HG02588 (cell line): ENCODE results near the gene RASSF6.
"Not testable (repeated sequence)": the region's sequence is repeated elsewhere in the genome, so short reads cannot be mapped to it uniquely, and the experiment has no call there.

Experiments used
- ATAC-seq: cut with Tn5 transposase; IDR thresholded peaks from one replicate; pipeline ENCODE4 v1.9.1; 2021; ENCODE audit warnings: mild to moderate bottlenecking, moderate library complexity; ENCODE audit not compliant: unreplicated experiment

Gene RASSF6

DNA sequence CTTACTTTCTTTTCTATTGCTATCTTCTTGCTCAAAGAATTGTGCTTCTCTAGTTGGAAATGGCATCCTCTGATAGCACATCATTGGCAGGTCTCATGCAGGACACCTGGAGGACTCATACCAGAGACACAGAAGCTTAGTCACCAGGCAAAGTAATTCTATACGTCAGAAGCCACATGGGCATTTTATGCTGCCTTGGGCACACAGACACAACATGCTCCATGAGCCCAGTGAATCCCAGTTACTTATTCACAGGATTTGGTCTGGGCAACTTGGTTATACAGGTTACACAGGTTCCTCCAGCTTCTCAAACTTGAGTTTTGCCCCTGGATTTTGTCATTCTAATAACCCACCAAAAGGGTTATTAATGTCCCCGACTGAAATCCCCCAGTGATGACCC lies 7.1 kb downstream of the RASSF6 start:
- no peak for ATAC-seq

DNA sequence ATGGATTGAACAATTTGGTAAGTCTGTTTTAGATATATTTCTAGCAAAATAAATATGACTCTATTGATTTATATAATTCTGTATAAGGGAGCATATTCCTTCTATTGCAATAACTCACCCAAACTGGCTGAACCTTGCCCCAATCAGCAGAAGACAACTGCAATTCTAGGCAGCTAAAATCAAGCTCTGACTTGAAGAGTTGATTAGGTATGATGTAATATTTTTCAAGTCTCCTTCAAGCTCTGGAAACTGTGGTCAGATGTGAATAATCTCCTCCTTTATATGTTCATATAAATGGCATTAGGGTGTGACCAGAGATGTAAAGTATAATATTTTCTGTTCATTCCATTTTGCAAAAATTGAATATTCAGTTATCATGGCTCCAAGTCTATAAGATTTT lies 8.2 kb downstream of the RASSF6 start:
- ATAC-seq, result no peak

DNA sequence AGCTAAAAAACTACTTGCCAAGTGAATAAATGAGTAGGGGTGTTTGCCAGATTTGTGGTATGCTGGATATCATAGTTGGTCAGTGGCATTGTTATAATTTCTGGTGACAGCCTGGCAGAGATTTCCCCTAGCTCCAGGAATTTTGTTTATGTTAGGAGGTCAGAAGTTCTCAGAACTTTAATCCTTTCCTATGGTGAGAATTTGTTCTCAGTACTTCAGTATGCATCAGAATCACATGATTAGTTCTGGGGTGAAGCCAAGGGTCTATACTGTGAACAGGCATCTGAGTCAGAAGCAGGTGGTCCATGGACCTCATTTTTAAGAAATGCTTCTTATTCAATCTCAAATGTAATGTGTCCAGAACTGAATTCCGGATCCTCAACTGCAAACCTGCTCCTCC lies 10.5 kb downstream of the RASSF6 start:
- ATAC-seq, result no peak

DNA sequence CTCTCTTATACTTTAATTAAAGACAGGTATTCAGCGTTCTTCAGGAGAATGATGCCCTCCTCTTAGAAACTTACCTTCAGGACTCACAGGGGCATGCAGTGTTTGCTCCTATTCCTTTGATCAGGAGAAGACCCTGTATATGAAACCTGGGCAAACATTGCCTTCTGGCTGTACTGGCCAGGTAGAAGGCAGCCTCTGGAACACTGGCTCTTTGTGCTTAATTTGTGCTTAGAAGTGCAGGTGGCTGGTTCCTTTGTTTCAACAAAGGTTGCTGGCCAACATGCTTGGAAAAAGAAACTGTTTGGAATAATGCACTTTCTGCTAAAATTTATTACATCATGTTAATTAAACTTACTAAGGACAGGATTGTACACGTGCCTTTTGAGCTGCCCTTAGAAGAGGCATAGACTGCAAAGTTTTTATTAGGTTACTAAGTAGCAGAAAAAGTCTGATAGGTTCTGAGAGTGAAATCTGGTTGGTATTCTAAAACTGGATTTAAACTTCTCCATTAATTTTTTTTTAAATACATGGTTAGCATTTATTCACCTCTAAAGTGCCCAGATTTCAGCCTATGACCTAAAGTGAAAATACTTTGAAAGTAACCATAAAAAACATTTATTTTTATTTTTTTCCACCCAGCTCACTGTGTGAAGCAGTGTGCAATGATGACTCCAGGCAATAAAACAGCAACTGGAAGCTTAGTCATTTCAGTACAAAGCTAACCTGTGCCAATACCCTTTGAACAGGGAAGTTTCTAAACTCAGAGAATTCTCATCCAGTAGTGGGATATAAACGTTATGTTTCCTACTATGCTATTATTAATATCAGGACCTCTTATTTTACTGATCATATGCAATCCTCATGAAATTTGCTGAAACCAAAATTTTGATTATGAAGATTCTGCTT lies 11.3 kb downstream of the RASSF6 start:
- peak; percentile 27 for ATAC-seq

DNA sequence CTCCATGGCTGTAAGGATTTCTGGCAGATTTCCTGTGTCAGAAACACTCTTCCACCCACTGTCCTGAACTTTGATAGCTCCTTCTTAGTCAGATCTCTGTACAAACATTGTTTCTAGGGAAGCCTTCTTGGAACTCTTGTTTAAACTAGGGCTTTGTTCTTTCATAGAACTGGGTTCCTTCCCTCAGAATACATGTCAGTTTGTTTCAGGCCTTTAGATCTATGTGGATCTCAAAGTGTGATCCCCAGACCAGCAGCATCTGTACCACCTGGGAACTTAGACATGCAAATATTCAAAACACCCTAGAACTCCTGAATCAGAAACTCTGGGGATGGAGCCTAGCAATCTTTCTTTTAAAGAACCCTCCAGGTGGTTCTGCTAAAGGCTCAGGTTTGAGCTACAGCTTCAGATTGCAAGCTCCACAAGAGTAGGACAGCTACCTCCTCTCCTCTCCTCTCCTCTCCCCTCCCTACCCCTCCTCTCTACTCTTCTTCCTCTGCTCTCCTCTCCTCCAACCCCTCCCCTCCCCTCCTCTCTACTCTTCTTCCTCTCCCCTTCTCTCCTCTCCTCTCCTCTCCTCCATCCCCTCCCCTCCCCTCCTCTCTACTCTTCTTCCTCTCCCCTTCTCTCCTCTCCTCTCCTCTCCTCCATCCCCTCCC lies 12.7 kb downstream of the RASSF6 start:
- ATAC-seq, result peak; percentile 33

DNA sequence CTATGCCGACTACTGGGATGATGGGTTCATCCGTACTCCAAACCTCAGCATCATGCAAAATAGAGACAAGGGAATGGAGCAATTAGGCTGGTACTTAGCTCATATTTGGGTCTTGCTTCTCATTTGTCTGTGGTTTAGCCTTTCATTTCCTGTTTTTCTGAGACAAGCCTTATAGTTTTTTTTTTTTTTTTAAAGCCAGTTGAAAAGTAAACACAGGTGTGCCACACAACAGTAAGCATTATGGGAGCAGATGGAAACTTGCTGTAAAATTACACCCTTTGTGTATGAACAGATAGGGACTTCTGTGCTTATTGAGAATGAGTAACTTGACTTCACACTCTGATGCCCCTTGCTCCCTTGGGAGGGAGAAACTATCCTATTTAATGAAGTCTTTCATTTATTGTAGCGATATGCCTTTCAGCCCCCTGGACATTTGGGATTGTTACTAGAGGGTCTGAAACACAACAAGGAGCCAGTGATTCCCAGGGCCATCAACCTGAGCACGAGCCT lies 13.7 kb downstream of the RASSF6 start:
- peak; percentile 68 for ATAC-seq

DNA sequence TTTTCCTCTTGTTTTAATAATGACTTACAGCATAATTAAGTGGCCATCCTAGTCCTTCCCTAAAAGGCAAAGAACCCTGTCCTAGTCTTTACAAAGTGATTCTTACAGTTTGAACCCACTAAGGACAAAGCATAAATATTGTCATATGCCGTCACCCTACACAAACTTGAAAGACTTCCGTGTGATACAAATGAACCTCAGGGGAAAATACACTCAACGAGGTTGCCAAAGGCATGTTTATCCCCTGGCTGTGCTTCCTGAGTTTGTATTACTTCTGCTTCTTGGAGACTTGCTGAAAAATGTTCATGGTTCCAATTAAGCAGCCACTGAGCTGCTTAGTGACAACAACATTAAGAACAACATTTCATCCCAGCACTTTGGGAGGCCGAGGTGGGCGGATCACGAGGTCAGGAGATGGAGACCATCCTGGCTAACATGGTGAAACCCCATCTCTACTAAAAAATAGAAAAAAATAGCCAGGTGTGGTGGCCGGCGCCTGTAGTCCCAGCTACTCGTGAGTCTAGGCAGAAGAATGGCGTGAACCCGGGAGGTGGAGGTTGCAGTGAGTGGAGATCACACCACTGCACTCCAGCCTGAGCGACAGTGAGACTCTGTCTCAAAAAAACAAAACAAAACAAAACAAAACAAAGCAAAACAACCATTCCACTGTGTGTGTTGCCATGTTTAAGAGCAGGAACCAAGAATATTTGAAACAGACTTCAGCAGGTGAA lies 16.2 kb downstream of the RASSF6 start:
- no peak for ATAC-seq

DNA sequence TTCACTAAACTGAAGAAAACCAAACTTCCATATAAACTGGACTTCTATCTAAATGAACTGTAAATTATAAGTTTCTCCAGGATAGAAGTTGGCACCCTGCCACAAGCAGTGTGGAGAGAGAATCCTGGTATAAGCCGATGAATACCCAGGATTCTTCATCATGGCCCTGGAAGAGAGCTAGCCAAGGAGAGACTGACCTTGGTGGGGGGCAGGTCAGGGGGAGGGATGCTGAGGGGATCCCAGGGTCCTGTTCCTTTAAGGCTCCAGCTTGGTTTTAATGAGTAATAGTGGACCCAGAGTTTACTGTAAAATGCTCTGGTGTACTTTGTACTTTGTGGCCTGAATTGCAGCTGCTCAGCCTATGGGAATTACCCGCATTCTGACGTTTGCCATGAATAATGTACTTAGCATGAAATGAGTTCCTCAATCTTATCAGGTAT lies 16.9 kb downstream of the RASSF6 start:
- peak; percentile 40 for ATAC-seq

DNA sequence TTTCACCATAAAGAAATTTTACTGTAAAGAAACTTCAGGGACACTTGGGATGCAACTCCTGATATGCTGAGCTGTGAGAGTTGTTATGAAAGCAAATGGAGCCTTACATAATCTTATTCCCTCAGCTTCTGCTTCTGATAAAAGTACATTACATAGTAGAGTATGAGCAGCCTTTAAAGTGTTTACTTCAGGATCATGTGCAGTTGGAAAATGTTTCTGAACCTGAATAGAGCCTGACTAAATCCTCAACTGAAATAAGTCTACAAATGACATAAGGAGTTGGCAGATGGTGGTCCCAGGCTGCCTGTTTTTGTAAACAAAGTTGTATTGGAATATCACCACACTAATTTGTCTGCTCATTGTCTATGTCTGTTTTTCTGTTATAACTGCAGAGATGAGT lies 19.3 kb downstream of the RASSF6 start:
- ATAC-seq, result no peak

DNA sequence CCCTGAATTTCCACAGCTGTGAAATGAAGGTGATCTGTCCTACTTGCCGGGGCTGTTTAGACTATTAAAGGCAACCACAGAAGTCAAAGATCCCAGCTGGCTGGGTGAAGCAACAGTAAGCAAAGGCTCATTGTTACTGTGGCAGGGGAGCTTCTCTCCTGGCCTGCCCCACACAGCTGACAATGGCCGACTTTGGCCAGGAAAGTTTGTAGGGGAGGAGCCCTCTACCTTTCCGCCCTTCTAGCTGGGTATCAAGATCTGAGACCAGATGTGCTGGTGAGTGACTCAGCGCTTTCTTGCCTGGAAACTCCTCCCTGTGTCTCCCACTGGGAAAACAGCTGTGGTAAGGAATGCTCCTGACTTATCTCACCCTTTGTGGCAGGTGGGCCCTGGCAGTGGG lies 21.1 kb downstream of the RASSF6 start:
- ATAC-seq, result no peak

DNA sequence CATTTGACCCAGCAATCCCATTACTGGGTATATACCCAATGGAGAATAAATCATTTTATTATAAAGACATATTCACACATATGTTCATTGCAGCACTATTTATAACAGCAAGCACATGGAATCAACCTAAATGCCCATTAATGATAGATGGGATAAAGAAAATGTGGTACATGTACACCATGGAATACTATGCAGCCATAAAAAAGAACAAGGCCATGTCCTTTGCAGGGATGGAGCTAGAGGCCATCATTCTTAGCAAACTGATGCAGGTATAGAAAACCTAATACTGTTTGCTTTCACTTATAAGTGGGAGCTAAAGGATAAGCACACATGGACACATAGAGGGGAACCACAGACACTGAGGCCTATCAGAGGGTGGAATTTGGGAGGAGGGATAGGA lies 22.6 kb downstream of the RASSF6 start:
- no peak for ATAC-seq

DNA sequence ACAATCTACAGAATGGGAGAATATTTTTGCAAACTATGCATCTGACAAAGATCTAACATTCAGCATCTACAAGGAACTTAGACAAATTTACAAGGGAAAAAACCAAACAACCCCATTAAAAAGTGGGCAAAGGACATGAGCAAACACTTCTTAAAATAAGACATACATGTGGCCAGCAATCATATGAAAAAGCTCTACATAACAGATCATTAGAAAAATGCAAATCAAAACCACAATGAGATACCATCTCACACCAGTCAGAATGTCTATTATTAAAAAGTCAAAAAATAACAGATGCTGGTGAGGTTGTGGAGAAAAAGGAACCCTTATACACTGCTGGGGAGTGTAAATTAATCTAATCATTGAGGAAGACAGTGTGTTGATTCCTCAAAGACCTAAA lies 23.1 kb downstream of the RASSF6 start:
- ATAC-seq, result not testable (repeated sequence)

DNA sequence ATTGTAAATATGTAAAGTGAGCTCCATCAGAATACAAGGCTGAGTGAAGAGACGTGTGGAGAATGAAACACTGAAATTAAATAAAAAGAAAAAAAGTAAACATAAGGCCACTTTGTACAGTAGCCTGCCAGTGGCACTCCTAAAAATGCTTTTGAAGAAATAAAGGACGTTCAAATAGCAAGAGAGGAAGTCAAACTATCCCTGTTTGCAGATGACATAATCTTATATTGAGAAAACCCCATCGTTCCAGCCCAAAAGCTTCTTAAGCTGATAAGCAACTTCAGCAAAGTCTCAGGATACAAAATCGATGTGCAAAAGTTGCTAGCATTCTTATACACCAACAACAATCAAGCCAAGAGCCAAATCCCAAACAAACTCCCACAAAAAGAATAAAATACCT lies 24.2 kb downstream of the RASSF6 start:
- no peak for ATAC-seq

DNA sequence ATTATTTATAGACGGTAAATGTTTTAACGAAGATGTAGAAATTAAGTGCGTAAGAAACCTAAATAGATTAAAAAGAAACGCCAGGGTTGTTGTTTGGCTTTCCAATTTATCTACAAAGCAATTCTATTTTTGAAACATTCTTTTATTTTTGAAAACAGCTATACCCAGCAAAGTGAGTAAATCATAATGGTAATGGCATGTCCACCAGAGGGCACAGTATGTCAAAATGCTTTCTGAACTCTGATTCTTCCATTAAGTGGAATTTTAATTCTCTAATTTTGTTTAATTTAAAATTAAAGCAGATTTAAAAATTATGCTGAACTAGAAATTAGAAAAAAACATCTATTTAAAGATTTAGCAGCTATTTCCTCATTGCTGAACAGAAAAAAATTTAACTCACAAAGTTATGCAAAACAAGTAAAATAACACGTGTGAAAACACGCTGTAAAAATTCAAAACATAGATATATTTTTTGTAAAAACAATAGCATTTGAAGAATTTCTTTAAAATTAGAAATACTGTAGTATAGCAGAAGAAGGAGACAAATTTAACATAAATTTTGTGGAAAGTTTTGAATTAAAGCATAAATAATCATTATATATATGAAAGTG lies 26.5 kb downstream of the RASSF6 start:
- ATAC-seq, result no peak

DNA sequence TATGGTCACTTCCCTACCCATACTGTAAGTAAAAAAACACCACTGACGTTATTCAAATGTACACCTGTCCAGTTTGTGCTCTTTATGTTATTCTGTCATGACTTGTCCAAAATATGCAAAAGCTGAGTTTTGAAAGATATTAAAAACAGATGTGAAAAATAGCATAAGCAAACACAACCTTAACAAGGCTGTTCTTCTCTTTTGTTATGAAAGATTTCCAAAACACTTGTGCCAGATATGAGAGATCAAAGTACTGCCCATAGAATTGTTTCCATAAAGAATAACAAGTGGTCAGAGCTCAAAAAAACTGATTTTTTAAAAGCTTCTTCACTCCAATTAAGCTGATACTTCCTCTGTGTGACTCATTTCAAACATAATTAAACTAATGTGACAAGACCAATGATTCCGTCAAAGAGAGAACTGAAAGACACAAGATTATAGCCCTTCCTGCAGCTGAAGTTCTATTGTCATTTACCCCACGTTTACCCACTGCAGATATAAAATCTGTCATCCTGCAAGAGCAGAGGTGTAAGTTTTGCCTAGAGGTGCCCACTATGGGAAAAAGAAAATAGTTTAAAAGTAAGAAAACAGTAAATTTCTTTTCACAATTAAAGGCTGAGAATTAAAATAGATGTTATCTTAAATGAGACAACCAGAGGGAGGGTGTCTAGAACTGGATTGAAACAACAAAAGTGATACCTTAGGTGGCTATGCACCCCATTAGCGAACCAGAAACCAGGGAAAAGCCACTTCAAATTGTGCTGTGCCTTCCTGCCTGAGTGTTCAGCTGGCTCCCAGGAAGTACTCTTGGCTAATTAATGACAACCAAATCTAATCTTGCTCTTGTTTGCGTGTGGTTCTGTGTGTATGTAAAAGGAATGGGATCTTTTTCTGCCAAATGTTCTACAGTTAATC lies 30.1 kb downstream of the RASSF6 start:
- ATAC-seq, result peak; percentile 86

DNA sequence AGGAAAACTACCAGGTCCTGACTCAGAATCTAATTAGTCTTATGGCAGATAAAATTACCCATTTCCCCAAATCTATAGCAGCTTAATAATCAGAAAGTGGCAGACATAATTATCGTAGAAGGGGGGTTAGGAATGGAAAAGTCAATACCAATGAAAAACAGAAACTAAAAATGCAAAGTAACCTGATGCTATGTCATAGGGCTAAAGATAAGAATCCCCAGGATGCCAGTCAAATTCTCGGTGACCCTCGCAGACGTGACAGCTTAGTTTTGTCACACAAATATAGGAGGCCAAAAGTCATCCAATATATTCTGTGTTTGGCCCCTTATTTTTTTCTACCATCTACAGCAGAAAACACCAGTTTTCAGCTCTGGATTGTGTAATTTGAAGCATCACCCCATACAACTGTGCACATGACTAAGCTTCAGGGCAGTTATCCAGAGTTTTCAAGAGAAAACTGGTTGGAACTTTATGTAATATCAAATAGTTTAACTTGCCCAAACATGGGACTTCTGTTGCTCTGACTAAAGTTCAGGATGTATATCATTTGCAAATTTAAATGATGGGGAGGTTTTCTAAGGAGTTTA lies 30.9 kb downstream of the RASSF6 start:
- ATAC-seq, result peak; percentile 39

DNA sequence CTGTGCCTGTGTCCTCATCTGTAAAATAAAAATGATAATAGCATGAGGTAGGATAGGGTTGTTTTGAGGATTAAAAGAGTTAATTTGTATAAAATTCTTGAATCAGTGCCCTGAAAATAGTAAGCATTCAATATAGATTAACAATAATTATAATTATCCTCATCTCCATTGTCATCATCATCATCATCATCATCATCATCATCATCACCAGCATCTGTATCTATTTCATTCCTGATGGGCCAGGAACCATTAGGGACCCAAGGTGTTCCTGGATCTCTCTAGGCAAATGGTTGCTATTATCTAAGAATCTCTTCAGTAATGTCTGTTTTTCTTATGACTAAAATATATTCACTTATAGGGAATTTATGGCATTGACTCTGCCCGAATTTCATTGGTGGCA lies 31.6 kb downstream of the RASSF6 start:
- ATAC-seq, result no peak

DNA sequence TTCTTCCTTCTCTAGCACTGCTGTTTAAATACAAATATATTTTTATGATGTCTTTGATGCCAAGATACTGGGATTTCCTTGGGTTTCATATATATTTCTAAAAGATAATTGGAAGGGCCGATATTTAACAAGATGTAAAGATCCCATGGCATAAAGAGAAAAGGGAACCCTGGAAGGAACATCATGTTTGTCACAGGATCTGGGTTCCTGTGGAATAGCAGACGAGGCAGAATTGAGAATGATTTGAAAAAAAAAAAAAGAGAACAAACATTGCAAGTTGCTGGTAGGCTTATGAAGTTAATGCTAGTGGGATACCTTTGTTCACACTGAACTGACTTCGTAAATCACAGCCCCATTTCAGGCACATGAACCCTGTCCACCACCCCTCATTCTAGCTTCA lies 33.6 kb downstream of the RASSF6 start:
- ATAC-seq, result no peak

DNA sequence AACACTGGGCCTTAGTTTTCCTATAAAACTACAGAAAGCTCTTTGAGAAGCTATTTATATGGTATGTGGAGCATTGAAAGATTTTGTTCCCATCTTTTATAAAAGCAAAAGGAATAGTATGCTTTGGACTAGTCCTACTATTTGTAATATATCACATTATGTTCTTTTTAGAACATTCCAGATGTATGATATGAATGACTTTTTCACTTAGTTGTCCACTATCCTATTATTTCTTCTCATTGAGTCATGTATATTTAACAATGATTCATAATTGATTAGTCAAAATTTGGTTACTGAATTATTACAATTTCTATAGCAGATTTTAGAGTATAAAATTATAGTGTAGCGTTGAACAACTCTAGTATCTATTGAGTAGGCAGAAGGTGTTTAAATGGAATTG lies 34.2 kb downstream of the RASSF6 start:
- ATAC-seq, result no peak

DNA sequence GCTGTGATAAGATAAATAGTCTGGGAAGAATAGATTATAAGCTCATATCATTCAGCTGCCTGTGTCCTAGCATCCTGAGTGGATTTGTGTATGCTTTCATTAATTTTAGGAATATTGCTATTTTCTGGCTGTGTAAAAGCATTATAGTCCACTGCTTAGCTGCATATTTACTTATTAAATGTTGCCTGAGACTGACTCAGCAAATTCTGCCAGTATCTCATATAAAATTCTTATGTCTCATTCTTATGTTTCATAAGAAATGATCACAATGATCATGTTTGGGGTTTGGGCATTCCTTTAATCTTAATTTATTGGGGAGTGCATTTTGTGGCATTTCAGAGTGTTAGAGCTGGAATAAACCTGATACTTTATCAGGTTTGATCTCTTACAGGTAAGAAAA lies 34.9 kb downstream of the RASSF6 start:
- no peak for ATAC-seq
